Left ventricle myocardium inferior (tissue), 1 donor: ENCODE results near the gene EDEM3. TPM values are rescaled to one million over a fixed set of nuclear protein-coding genes. Genes with fewer than 3 reads are reported as not detected.

Source experiments
- DNase-seq: peaks from one replicate; pipeline ENCODE4 v3.0.0-alpha.2; 2020
- H3K27ac ChIP-seq: fragments of 200-600 bp; replicated peaks from 2 replicates; pipeline ENCODE4 v1.8.0; 2021
- H3K27me3 ChIP-seq: fragments of 200-600 bp; 2 replicates; pipeline ENCODE4 v1.8.0; 2021; ENCODE audit warnings: low read depth
- H3K36me3 ChIP-seq: fragments of 200-600 bp; 2 replicates; pipeline ENCODE4 v1.8.0; 2021
- H3K4me1 ChIP-seq: fragments of 200-600 bp; 2 replicates; pipeline ENCODE4 v1.8.0; 2021
- H3K4me3 ChIP-seq: fragments of 200-600 bp; 2 replicates; pipeline ENCODE4 v1.8.0; 2021; ENCODE audit warnings: mild to moderate bottlenecking, moderate library complexity
- H3K9me3 ChIP-seq: fragments of 200-600 bp; replicated peaks from 2 replicates; pipeline ENCODE4 v1.8.0; 2021
- CTCF ChIP-seq: fragments of 200-600 bp; IDR thresholded peaks from 2 replicates; pipeline ENCODE4 v1.8.0; 2021; ENCODE audit warnings: antibody characterized with exemption, mild to moderate bottlenecking, borderline replicate concordance
- intact Hi-C: fragments of 100-400 bp; cut with micrococcal nuclease; formaldehyde crosslinking; loops from one replicate; pipeline ENCODE4 v1.11.0; 2022
- total RNA-seq: library from RNA; stranded (reverse); fragmentation: NEBNext Ultra II Directional; extraction: Animal tissue kit (Norgen Biotek cat#: 25700); gene quantifications from one replicate; pipeline ENCODE4 v1.2.1, GENCODE V29; 2021
- donor health status: DM: no; HTN: yes; CAD: no; lungs with severe emphysema.

Gene EDEM3
- total RNA-seq, 1 donor from 2014 or later, result 16.9 TPM

- H3K9me3 ChIP-seq, result no peaks in the 10 kb centered on the region
- H3K4me3 ChIP-seq, result no peak overlapping the region
- no peak for TF ChIP-seq CTCF
- H3K36me3 ChIP-seq, result peaks cover 93% of the 10 kb centered on the region
- H3K4me1 ChIP-seq, result peaks cover 12% of the 10 kb centered on the region
- no peaks in the 10 kb centered on the region for H3K27me3 ChIP-seq
- no peak overlapping the region for H3K27ac ChIP-seq
- intact Hi-C loops, result no loop called here
- no peak for DNase-seq
These were observed 49.4 kb downstream of the EDEM3 start for GRCh38 chr1:184705271-184705670.

GRCh38 chr1:184701816-184702215, 52.8 kb downstream of the EDEM3 start:
- no peak for DNase-seq
- H3K4me1 ChIP-seq, result peaks cover 12% of the 10 kb centered on the region
- H3K36me3 ChIP-seq, result peaks cover 65% of the 10 kb centered on the region
- no peaks in the 10 kb centered on the region for H3K9me3 ChIP-seq
- intact Hi-C loops, result no loop called here
- H3K4me3 ChIP-seq, result no peak overlapping the region
- H3K27ac ChIP-seq, result no peak overlapping the region
- no peaks in the 10 kb centered on the region for H3K27me3 ChIP-seq
- TF ChIP-seq CTCF, result no peak

- H3K36me3 ChIP-seq, result peaks cover 66% of the 10 kb centered on the region
- no peaks in the 10 kb centered on the region for H3K9me3 ChIP-seq
- H3K4me1 ChIP-seq, result peaks cover 12% of the 10 kb centered on the region
- H3K4me3 ChIP-seq, result no peak overlapping the region
- intact Hi-C loops, result loop anchor here (10.0 kb wide), 2 partner anchors 56 to 624 kb away; partner anchors contain the start of gene EDEM3
- no peak overlapping the region for H3K27ac ChIP-seq
- DNase-seq, result no peak
- H3K27me3 ChIP-seq, result no peaks in the 10 kb centered on the region
- no peak for TF ChIP-seq CTCF
These were observed 55.7 kb downstream of the EDEM3 start for GRCh38 chr1:184698969-184699368.

- Histone ChIP-seq H3K27me3 (no peaks in the 10 kb centered on the region), H3K36me3 (peaks cover 66% of the 10 kb centered on the region), H3K4me3 (no peak overlapping the region), H3K4me1 (peaks cover 12% of the 10 kb centered on the region), H3K9me3 (no peaks in the 10 kb centered on the region), H3K27ac (no peak overlapping the region)
- TF ChIP-seq CTCF, result no peak
- intact Hi-C loops, result loop anchor here (10.0 kb wide), 2 partner anchors 57 to 623 kb away; partner anchors contain the start of gene EDEM3
- DNase-seq, result no peak
These were observed 56.6 kb downstream of the EDEM3 start for GRCh38 chr1:184698016-184698415.

GRCh38 chr1:184696403-184696802, 58.3 kb downstream of the EDEM3 start:
- peaks cover under 1% of the 10 kb centered on the region for H3K4me1 ChIP-seq
- peaks cover 53% of the 10 kb centered on the region for H3K36me3 ChIP-seq
- intact Hi-C loops, result loop anchor here (10.0 kb wide), 2 partner anchors 58 to 622 kb away; partner anchors contain the start of gene EDEM3
- H3K27me3 ChIP-seq, result no peaks in the 10 kb centered on the region
- DNase-seq, result no peak
- H3K4me3 ChIP-seq, result no peak overlapping the region
- no peaks in the 10 kb centered on the region for H3K9me3 ChIP-seq
- no peak overlapping the region for H3K27ac ChIP-seq
- TF ChIP-seq CTCF, result no peak
